ENCODE data around the gene UBL4B.

The UBL4B gene

GRCh38 chr1:110085671-110086070 lies 26.6 kb upstream of the UBL4B start:
- DNase-seq (ENCODE audit: low spot score) = no peak

DNA sequence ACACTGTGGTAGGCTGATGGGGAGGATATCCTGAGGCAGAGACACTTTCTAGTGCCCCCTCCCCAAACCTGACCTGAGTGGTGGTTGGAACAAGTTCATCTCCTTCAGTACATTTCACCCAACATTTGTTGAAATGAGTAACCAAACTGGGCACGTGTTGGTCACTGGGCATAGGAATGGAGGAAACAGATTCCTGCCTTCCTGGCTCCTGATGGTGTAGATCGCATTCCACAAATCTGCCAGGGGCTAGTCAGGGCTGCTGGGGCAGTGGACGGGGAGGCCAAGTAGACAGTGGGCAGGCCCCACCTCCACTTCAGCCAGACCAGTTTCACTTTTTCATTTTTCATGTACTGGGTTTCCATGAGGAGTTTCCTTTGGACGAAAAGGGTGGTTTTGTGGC lies 25.3 kb upstream of the UBL4B start:
- no peak for DNase-seq (ENCODE audit: low spot score)

GRCh38 chr1:110087812-110088738 lies 24.2 kb upstream of the UBL4B start:
- peak; percentile 55 for DNase-seq (ENCODE audit: low spot score)

- DNase-seq (ENCODE audit: low spot score) = no peak
These were observed 23.4 kb upstream of the UBL4B start for GRCh38 chr1:110088739-110089316.

GRCh38 chr1:110089561-110090275 lies 22.5 kb upstream of the UBL4B start:
- DNase-seq (ENCODE audit: low spot score) = no peak

- DNase-seq (ENCODE audit: low spot score) = no peak
These were observed 20.9 kb upstream of the UBL4B start for GRCh38 chr1:110091381-110091780.

DNA sequence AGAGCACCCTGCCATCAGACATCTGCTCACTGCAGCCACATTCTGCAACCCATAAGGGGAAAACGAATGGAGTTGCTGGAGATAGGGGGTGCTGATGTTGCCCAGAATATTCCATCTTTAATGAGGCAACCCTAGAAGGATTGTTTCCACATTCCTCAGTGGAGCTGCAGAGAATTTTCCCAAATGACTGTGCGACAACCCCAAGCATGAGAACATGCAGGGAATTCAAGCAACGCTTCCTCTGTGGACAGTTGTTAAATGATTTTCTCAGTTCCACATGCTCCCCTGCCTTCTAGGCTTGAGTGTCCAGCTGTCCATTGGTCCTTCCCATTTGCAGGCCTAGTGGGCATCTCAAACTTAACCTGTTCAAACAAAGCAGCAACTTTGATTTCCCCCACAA lies 20.5 kb upstream of the UBL4B start:
- DNase-seq (ENCODE audit: low spot score) = no peak

- DNase-seq (ENCODE audit: low spot score) = no peak
These were observed 19.3 kb upstream of the UBL4B start for GRCh38 chr1:110092991-110093390.

- no peak for DNase-seq (ENCODE audit: low spot score)
These were observed 17.1 kb upstream of the UBL4B start for GRCh38 chr1:110094931-110095654.

GRCh38 chr1:110097507-110098221 lies 14.6 kb upstream of the UBL4B start:
- no peak for DNase-seq (ENCODE audit: low spot score)

DNA sequence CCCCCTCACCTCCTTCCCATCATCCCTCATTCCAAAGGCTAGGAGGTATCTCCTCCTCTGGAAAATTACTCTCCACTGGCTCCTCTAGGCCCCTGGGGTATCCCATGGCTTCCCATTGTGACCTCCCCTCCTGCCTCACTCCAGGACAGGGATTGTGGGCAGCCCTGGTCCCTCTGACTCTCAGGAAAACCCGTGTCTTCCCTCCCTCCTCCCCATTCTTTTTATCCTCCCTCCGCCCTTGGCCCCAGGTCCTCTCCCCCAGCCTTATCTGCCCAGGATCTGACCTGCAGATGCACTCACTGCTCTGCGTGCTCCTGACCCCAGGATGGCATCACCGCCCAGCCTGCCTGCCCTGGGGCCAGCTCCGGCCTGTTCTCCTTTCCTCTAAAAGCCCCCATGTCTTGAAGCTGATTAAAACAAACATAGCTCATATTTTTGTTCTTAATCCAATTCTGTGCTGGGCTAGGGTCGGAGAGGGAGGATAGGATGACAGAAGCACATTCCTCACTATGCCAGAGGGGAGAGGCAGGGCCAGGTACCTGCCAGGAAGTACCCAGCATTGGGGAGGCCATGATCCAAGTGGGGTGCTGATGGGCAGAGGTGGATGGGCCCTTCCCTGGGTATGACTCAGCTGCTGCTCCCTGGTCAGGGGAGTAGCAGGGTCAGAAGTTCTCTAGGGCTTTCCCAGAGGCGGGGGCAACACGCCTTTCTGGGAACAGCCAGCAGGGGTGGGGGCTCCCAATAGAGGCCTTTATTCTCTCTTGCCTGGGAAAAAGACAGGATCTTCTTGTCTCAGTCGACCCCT lies 13.8 kb upstream of the UBL4B start:
- DNase-seq (ENCODE audit: low spot score) = no peak

- no peak for DNase-seq (ENCODE audit: low spot score)
These were observed 11.9 kb upstream of the UBL4B start for GRCh38 chr1:110100335-110100734.

DNA sequence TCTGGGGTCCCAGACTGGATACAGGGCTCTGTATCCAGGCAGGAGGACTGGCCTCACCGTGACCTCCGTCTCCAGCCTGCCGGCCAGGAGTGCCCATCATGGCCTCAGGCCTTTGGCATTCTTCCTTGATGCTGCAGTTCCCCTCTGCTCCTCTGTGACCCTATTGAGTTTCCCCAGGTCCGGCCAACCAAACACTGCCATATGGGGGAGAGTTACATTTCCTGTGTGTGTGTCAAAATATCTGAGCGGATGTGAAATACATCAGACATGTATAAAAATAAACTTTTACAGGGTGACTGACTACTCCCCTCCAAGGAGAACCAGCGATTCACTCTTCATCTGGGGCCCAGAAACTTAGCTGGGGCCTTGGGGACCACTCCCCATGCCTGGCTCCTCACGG lies 10.2 kb upstream of the UBL4B start:
- DNase-seq (ENCODE audit: low spot score) = no peak

DNA sequence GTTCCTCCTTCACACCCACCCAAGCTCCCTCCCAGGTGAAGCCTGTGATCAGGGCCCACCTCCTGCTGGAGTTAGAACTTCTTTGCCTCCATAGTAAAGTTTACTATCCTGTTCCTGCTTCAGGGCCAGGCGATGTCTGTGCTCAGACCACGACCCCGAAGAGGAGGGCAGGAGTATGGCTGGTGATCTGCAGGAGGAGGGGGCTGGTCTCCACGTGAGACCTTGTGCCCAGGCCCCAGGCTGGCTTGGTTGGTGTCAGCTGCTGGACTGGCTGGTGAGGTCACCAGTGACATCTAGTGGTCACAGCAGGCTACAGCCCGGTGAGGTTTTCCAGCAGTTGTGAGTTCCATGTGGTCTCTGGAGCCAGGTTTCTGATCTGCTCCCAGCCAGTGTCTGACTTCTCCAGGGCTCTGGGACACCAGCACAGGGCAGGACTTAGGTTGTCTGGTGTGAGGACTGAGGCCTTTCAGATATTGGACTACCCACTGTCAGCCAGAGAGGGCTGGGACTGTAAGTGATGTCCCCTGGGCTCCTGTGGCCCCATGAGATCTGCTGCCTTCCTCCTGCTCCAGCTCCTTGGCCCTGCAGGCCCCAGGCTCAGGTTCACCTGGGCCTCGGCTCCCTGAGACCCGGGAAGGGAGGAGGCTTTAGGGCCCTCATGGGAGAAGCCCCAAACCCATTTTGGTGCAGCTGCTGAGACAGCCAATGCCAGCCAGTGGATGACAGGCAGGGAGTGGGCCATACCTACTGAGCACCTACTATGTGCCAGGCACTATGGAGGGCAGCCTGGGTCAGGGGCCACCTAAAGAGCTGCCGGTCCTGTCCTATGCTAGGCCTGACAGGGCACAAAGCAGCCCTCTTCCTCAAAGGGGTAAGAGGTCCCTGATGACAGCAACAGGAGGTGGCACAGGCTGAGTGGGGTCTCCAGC lies 6.0 kb upstream of the UBL4B start:
- peak; percentile 74 for DNase-seq (ENCODE audit: low spot score)

DNA sequence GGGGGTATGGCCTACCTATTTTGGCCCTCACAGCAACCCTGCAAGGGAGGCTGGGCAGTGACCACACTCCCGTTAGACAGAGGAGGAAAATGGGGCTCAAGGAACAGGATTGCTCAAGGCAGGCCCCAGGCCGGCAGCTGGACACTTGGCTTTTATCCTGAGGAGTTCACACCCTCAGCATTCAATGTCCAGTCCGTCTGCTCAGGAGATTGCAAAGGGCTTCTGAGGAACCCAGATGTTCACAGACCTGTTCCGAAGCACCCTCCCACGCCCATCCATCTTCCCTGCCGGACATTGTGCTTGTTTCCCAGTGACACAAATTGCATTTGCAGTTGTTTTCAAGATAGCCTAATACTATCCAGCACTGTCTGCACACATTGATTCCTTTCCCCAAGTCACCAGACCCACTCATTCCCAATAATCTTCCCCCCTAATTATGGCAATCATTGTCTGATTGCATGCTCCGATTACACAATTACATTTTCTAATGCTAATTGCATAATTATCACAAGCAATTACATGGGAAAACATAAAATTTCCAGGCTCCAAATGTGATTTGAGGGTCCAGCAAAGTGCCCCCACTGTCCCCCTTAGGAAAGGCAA lies 4.3 kb upstream of the UBL4B start:
- no peak for DNase-seq (ENCODE audit: low spot score)

GRCh38 chr1:110111081-110111480 lies 1.2 kb upstream of the UBL4B start:
- DNase-seq (ENCODE audit: low spot score) = no peak

GRCh38 chr1:110112656-110113055 lies 413 bp downstream of the UBL4B start:
- DNase-seq (ENCODE audit: low spot score) = no peak

DNA sequence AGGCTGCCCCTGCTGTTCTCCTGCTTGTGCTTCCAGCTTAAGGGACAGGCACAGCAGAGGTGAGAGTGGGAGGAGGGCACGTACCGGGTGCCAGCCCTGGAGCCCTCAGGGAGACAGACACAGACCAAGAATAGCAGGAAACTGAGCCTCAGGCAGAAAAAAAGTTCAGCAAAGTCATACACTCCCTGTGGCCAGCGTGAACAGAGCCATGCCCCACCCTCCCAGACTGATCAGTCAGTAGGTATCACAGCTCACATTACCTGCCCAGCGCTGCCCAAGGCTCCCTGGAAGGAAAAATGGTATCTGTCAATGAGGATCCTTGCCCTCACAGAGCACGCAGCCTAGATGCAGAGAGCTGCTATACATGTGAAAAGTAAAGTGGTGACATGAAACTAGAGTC lies 1.3 kb downstream of the UBL4B start:
- DNase-seq (ENCODE audit: low spot score) = no peak

GRCh38 chr1:110114173-110114572 lies 1.9 kb downstream of the UBL4B start:
- no peak for DNase-seq (ENCODE audit: low spot score)
